Measurements from ENCODE around the gene ZNRD2.
A peak's percentile ranks its signal among the peaks of the same experiment; 100 is the strongest.

ZNRD2 gene

DNA sequence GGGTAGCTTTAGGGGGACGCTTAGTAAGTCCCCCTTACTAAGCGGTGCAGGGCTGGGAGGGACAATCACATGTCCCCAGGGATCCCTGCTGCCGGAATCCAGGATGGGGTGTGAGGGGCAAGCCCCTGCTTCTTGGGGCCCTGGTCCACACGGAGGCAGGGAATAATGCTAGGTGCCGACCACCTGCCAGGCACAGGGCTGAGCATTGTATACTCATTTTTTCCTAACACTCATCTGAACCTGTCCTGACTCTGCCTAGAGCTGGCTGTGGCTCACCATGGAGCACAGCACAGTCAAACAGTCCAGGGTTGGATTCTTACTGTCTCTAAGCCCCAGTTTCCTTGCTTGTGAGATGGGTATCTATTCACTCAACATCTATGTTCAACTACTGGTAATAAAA, 10.7 kb upstream of the ZNRD2 start:
- peaks cover 50% of the 10 kb centered on the region for H3K4me1 ChIP-seq (ENCODE audit: insufficient read depth, poor library complexity, severe bottlenecking)
- no peaks in the 10 kb centered on the region for H3K27me3 ChIP-seq (ENCODE audit: insufficient read depth, poor library complexity, severe bottlenecking)
- H3K4me3 ChIP-seq (ENCODE audit: severe bottlenecking) = no peak overlapping the region
- H3K27ac ChIP-seq (ENCODE audit: poor library complexity, severe bottlenecking) = peak overlapping the region; percentile 85
- H3K9me3 ChIP-seq (ENCODE audit: severe bottlenecking) = no peaks in the 10 kb centered on the region
- no peak for ATAC-seq (ENCODE audit: low read depth)
- no peaks in the 10 kb centered on the region for H3K36me3 ChIP-seq (ENCODE audit: low read depth)
- TF ChIP-seq CTCF (IDR thresholded peaks at IDR 0.05; ENCODE audit: poor library complexity, severe bottlenecking) = no peak
- no peak for DNase-seq (ENCODE audit: low spot score)

DNA sequence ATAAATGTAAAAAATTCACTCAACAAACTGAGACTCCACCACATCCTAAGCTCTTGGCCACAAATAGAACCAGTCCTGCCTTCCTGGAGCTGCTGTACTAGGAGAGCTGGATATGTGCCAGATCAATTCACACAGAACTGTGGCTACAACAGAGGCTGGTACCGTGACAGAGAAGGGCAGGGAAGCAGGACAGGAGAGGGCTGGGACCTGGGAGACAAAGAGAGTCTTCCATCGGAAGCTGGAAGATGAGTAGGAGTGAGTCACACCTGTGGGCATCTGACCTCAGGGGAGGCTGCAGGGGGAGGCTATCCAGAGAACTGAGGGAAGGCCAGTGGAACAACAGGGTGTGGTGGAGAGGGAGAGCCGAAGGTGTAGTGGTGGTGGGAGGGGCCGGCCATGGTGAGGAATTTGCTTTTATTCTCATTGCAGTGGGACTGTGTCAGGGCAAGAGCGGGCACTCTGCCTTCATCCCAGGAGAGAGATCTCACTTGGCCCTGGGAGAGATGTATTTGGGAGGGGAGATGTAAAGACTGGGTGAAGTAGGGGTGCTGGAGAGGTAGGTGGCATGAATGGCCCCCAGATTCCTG, 10.2 kb upstream of the ZNRD2 start:
- Histone ChIP-seq H3K36me3 (ENCODE audit: low read depth) (no peaks in the 10 kb centered on the region), H3K4me3 (ENCODE audit: severe bottlenecking) (no peak overlapping the region), H3K27me3 (ENCODE audit: insufficient read depth, poor library complexity, severe bottlenecking) (no peaks in the 10 kb centered on the region), H3K9me3 (ENCODE audit: severe bottlenecking) (no peaks in the 10 kb centered on the region), H3K27ac (ENCODE audit: poor library complexity, severe bottlenecking) (peak overlapping the region; percentile 85), H3K4me1 (ENCODE audit: insufficient read depth, poor library complexity, severe bottlenecking) (peaks cover 50% of the 10 kb centered on the region)
- peak; percentile 66 for ATAC-seq (ENCODE audit: low read depth)
- DNase-seq (ENCODE audit: low spot score) = peak; percentile 89
- no peak for TF ChIP-seq CTCF (IDR thresholded peaks at IDR 0.05; ENCODE audit: poor library complexity, severe bottlenecking)

DNA sequence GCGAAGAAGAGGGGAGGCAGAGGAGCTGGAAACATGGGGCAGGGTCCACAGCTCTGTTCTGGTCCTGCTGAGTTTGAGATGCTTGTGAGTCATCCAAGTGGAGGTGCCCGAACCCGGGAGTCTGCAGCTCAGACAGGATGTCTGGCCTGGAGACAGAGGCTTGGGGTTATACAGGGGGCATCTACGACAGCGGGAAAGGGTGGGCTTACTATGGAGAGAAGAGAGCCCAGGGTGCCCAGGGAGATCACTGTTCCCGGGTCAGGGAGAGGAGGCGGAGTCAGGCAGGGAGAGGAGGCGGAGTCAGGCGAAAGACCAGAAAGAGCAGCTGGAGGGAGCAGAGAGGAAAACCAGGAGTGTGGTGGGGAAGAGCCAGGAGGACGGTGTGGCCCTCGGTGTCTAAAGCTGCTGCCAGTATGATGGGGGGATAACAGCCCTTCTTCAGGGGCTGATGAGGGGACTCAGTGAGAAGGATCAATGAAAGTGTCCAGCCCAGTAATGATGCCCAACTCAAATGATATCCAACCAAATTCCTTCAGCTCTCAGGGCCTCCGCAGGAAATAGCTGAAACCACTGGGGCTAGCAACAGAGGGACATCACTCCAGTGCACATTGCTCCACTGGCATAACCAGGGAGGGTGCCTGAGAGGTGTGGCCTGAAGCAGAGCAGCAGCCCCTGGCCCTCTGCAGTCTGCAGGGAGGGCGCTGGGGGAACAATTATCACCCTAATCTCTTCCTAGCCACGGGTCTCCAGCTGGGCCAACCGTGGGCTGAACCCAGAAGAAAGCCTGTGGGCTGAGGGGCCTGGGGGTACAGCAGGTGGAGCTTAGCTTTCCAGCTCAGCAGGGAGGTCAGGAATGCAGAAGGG, 9.5 kb upstream of the ZNRD2 start:
- TF ChIP-seq CTCF (IDR thresholded peaks at IDR 0.05; ENCODE audit: poor library complexity, severe bottlenecking) = no peak
- H3K9me3 ChIP-seq (ENCODE audit: severe bottlenecking) = no peaks in the 10 kb centered on the region
- H3K27ac ChIP-seq (ENCODE audit: poor library complexity, severe bottlenecking) = peak overlapping the region; percentile 85
- peaks cover 48% of the 10 kb centered on the region for H3K4me1 ChIP-seq (ENCODE audit: insufficient read depth, poor library complexity, severe bottlenecking)
- H3K36me3 ChIP-seq (ENCODE audit: low read depth) = no peaks in the 10 kb centered on the region
- ATAC-seq (ENCODE audit: low read depth) (peak; percentile 15), DNase-seq (ENCODE audit: low spot score) (peak; percentile 61)
- no peaks in the 10 kb centered on the region for H3K27me3 ChIP-seq (ENCODE audit: insufficient read depth, poor library complexity, severe bottlenecking)
- H3K4me3 ChIP-seq (ENCODE audit: severe bottlenecking) = no peak overlapping the region

- Histone ChIP-seq H3K4me1 (ENCODE audit: insufficient read depth, poor library complexity, severe bottlenecking) (peaks cover 38% of the 10 kb centered on the region), H3K27me3 (ENCODE audit: insufficient read depth, poor library complexity, severe bottlenecking) (no peaks in the 10 kb centered on the region), H3K9me3 (ENCODE audit: severe bottlenecking) (no peaks in the 10 kb centered on the region), H3K27ac (ENCODE audit: poor library complexity, severe bottlenecking) (no peak overlapping the region), H3K36me3 (ENCODE audit: low read depth) (peaks cover 3% of the 10 kb centered on the region; the same call in 1 of the 2 replicates), H3K4me3 (ENCODE audit: severe bottlenecking) (no peak overlapping the region)
- TF ChIP-seq CTCF (IDR thresholded peaks at IDR 0.05; ENCODE audit: poor library complexity, severe bottlenecking) = no peak
- no peak for ATAC-seq (ENCODE audit: low read depth)
- DNase-seq (ENCODE audit: low spot score) = no peak
Observed at GRCh38 chr11:65562020-65562419, 8.3 kb upstream of the ZNRD2 start.

- Histone ChIP-seq H3K27ac (ENCODE audit: poor library complexity, severe bottlenecking) (no peak overlapping the region), H3K27me3 (ENCODE audit: insufficient read depth, poor library complexity, severe bottlenecking) (no peaks in the 10 kb centered on the region), H3K4me1 (ENCODE audit: insufficient read depth, poor library complexity, severe bottlenecking) (peaks cover 33% of the 10 kb centered on the region), H3K4me3 (ENCODE audit: severe bottlenecking) (no peak overlapping the region), H3K36me3 (ENCODE audit: low read depth) (peaks cover 3% of the 10 kb centered on the region; the same call in 1 of the 2 replicates), H3K9me3 (ENCODE audit: severe bottlenecking) (no peaks in the 10 kb centered on the region)
- ATAC-seq (ENCODE audit: low read depth) = no peak
- no peak for DNase-seq (ENCODE audit: low spot score)
- no peak for TF ChIP-seq CTCF (IDR thresholded peaks at IDR 0.05; ENCODE audit: poor library complexity, severe bottlenecking)
Observed at GRCh38 chr11:65562788-65563187, 7.5 kb upstream of the ZNRD2 start.
